Measurements from ENCODE around the gene CHTOP.
A peak's percentile ranks its signal among the peaks of the same experiment; 100 is the strongest.
"Not testable (repeated sequence)": the region's sequence is repeated elsewhere in the genome, so short reads cannot be mapped to it uniquely, and the experiment has no call there.

The CHTOP gene

GRCh38 chr1:153633754-153634665 lies at the start of gene CHTOP:
Gene CHTOP (plus strand): TSS chr1:153634066. CDS start chr1:153636589, 2,523 bp downstream.
- DNase-seq, result peak; percentile 91 to 96

- no peak for DNase-seq
Measured at GRCh38 chr1:153585006-153585405, 48.9 kb upstream of the CHTOP start.

- no peak for DNase-seq
Measured at GRCh38 chr1:153586347-153586746, 47.5 kb upstream of the CHTOP start.

GRCh38 chr1:153587314-153587713 lies 46.6 kb upstream of the CHTOP start:
- DNase-seq, result no peak

GRCh38 chr1:153588033-153588432 lies 45.8 kb upstream of the CHTOP start:
- DNase-seq, result not testable (repeated sequence)

- DNase-seq, result no peak
Measured at GRCh38 chr1:153588482-153588881, 45.4 kb upstream of the CHTOP start.

GRCh38 chr1:153592748-153593147 lies 41.1 kb upstream of the CHTOP start:
- DNase-seq, result no peak

- DNase-seq, result no peak
Measured at GRCh38 chr1:153597206-153597605, 36.7 kb upstream of the CHTOP start.

GRCh38 chr1:153598309-153599172 lies 35.3 kb upstream of the CHTOP start:
- peak; percentile 99 for DNase-seq

GRCh38 chr1:153599847-153600246 lies 34.0 kb upstream of the CHTOP start:
- no peak for DNase-seq

- no peak for DNase-seq
Measured at GRCh38 chr1:153602749-153603148, 31.1 kb upstream of the CHTOP start.

- DNase-seq, result no peak
Measured at GRCh38 chr1:153606194-153606593, 27.7 kb upstream of the CHTOP start.

GRCh38 chr1:153607381-153607780 lies 26.5 kb upstream of the CHTOP start:
- DNase-seq, result no peak

- DNase-seq, result no peak
Measured at GRCh38 chr1:153608089-153608682, 25.7 kb upstream of the CHTOP start.

GRCh38 chr1:153608742-153609584 lies 24.9 kb upstream of the CHTOP start:
- no peak for DNase-seq

GRCh38 chr1:153609585-153609907 lies 24.3 kb upstream of the CHTOP start:
- DNase-seq, result no peak

GRCh38 chr1:153610334-153610733 lies 23.5 kb upstream of the CHTOP start:
- DNase-seq, result no peak

GRCh38 chr1:153610811-153611301 lies 23.0 kb upstream of the CHTOP start:
- DNase-seq, result no peak

GRCh38 chr1:153611356-153611755 lies 22.5 kb upstream of the CHTOP start:
- DNase-seq, result no peak

GRCh38 chr1:153612111-153612754 lies 21.6 kb upstream of the CHTOP start:
- DNase-seq, result no peak

- no peak for DNase-seq
Measured at GRCh38 chr1:153612755-153613331, 21.0 kb upstream of the CHTOP start, which contains the start of gene S100A16. Gene S100A16 (minus strand): TSS chr1:153613137. CDS start chr1:153608151, 4,986 bp downstream.
